WTC11 (cell line): Measurements from ENCODE around the gene FAM13A. TPM values are rescaled to one million over a fixed set of nuclear protein-coding genes. Genes with fewer than 3 reads are reported as not detected.

Experiments
- ATAC-seq: fragments of 200-7000 bp; cut with Tn5 transposase; 2 replicates; pipeline ENCODE4 v1.10.0; 2021; ENCODE audit warnings: mild to moderate bottlenecking, moderate library complexity
- CTCF ChIA-PET: fragments of 300-600 bp; sonication (Branson Sonifier 250); formaldehyde crosslinking; loops from one replicate; lab custom pipeline; 2021; ENCODE audit warnings: antibody characterized with exemption; lab: Charles Lee
- POLR2A ChIA-PET: fragments of 350-600 bp; sonication (Branson Sonifier 250); formaldehyde crosslinking; loops from one replicate; lab custom pipeline; 2021; ENCODE audit warnings: antibody characterized with exemption; lab: Charles Lee
- DNase-seq: peaks from one replicate; pipeline ENCODE4 v3.0.0; 2021; ENCODE audit warnings: low spot score
- H3K27ac Mint-ChIP-seq: 2 replicates; pipeline ENCODE4 v1.8.0; 2021; ENCODE audit warnings: mixed read lengths
- H3K27me3 Mint-ChIP-seq: 2 replicates; pipeline ENCODE4 v1.8.0; 2021; ENCODE audit warnings: low read depth, mild to moderate bottlenecking, moderate library complexity, mixed read lengths
- H3K36me3 Mint-ChIP-seq: 2 replicates; pipeline ENCODE4 v1.8.0; 2021; ENCODE audit warnings: mixed read lengths
- H3K4me1 Mint-ChIP-seq: 2 replicates; pipeline ENCODE4 v1.8.0; 2022; ENCODE audit warnings: mixed read lengths
- H3K4me3 Mint-ChIP-seq: 2 replicates; pipeline ENCODE4 v1.8.0; 2021; ENCODE audit warnings: mild to moderate bottlenecking, moderate library complexity, mixed read lengths
- H3K9me3 Mint-ChIP-seq: 2 replicates; pipeline ENCODE4 v1.8.0; 2021; ENCODE audit warnings: mixed read lengths
- AFF4 ChIP-seq: sonication (generic); formaldehyde crosslinking; IDR thresholded peaks from 2 replicates; pipeline ENCODE4 v1.8.1; 2023; ENCODE audit warnings: mild to moderate bottlenecking, missing genetic modification reagents, borderline replicate concordance
- AR ChIP-seq: fragments of 250-450 bp; sonication (Bioruptor Pico); IDR thresholded peaks from 2 replicates; pipeline ENCODE4 v1.9.0; 2021; ENCODE audit warnings: mild to moderate bottlenecking
- ATF1 ChIP-seq: sonication (generic); formaldehyde crosslinking; IDR thresholded peaks from 2 replicates; pipeline ENCODE4 v1.8.1; 2023; ENCODE audit warnings: mild to moderate bottlenecking, moderate library complexity, missing genetic modification reagents
- FOXJ3 ChIP-seq: sonication (generic); formaldehyde crosslinking; IDR thresholded peaks from 2 replicates; pipeline ENCODE4 v1.9.0; 2021; ENCODE audit warnings: missing genetic modification reagents, mild to moderate bottlenecking, borderline replicate concordance
- GRHL2 ChIP-seq: fragments of 250-450 bp; sonication (Bioruptor Pico); IDR thresholded peaks from 2 replicates; pipeline ENCODE4 v1.8.0; 2022; ENCODE audit warnings: mild to moderate bottlenecking, moderate library complexity; ENCODE audit not compliant: insufficient replicate concordance, severe bottlenecking
- NR3C1 ChIP-seq: sonication (generic); formaldehyde crosslinking; conservative IDR thresholded peaks from 2 replicates; pipeline ENCODE4 v1.8.1; 2023; ENCODE audit warnings: low read depth, mild to moderate bottlenecking, missing genetic modification reagents
- SMAD4 ChIP-seq: sonication (generic); formaldehyde crosslinking; IDR thresholded peaks from 2 replicates; pipeline ENCODE4 v1.8.0; 2022; ENCODE audit warnings: mild to moderate bottlenecking, missing genetic modification reagents
- SP1 ChIP-seq: sonication (generic); formaldehyde crosslinking; conservative IDR thresholded peaks from 2 replicates; pipeline ENCODE4 v1.8.1; 2022; ENCODE audit warnings: missing genetic modification reagents
- ZNF416 ChIP-seq: fragments of 250-450 bp; sonication (Bioruptor Pico); IDR thresholded peaks from 2 replicates; pipeline ENCODE4 v1.9.0; 2021; ENCODE audit warnings: mild to moderate bottlenecking, inconsistent platforms
- total RNA-seq: library from RNA; stranded (reverse); gene quantifications from 3 replicates; pipeline ENCODE4 v1.2.3, GENCODE V29; 2021
- TF ChIP-seq, protein P1 (sequence below): sonication (generic); formaldehyde crosslinking; IDR thresholded peaks from 2 replicates; pipeline ENCODE4 v1.8.1; 2023; ENCODE audit warnings: mild to moderate bottlenecking, missing genetic modification reagents, moderate library complexity
- TF ChIP-seq, protein P2 (sequence below): fragments of 200-600 bp; IDR thresholded peaks from 2 replicates; pipeline ENCODE4 v1.8.0; 2022; ENCODE audit warnings: antibody characterized with exemption
- TF ChIP-seq, protein P3 (sequence below): sonication (generic); formaldehyde crosslinking; IDR thresholded peaks from 2 replicates; pipeline ENCODE4 v1.8.0; 2023; ENCODE audit warnings: missing genetic modification reagents, mild to moderate bottlenecking, borderline replicate concordance

Gene FAM13A
- total RNA-seq, 1 experiment from 2014 or later, result 14.6 TPM

- Mint-ChIP-seq H3K9me3 (no peaks in the 10 kb centered on the region), H3K27me3 (no peaks in the 10 kb centered on the region), H3K36me3 (peaks cover 2% of the 10 kb centered on the region; the same call in 1 of the 2 replicates), H3K27ac (no peak overlapping the region), H3K4me1 (no peaks in the 10 kb centered on the region), H3K4me3 (no peak overlapping the region)
- ATAC-seq (no peak), DNase-seq (no peak)
- TF ChIP-seq AR, result no peak
- no peak for TF ChIP-seq ZNF416 (CRISPR knock-in tag)
- no peak for TF ChIP-seq ATF1 (CRISPR knock-in tag)
- TF ChIP-seq AFF4 (CRISPR knock-in tag), result no peak
- TF ChIP-seq, protein P1, sequence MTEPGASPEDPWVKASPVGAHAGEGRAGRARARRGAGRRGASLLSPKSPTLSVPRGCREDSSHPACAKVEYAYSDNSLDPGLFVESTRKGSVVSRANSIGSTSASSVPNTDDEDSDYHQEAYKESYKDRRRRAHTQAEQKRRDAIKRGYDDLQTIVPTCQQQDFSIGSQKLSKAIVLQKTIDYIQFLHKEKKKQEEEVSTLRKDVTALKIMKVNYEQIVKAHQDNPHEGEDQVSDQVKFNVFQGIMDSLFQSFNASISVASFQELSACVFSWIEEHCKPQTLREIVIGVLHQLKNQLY (CRISPR knock-in tag), result no peak
- TF ChIP-seq GRHL2 (CRISPR knock-in tag), result no peak
- TF ChIP-seq, protein P2, sequence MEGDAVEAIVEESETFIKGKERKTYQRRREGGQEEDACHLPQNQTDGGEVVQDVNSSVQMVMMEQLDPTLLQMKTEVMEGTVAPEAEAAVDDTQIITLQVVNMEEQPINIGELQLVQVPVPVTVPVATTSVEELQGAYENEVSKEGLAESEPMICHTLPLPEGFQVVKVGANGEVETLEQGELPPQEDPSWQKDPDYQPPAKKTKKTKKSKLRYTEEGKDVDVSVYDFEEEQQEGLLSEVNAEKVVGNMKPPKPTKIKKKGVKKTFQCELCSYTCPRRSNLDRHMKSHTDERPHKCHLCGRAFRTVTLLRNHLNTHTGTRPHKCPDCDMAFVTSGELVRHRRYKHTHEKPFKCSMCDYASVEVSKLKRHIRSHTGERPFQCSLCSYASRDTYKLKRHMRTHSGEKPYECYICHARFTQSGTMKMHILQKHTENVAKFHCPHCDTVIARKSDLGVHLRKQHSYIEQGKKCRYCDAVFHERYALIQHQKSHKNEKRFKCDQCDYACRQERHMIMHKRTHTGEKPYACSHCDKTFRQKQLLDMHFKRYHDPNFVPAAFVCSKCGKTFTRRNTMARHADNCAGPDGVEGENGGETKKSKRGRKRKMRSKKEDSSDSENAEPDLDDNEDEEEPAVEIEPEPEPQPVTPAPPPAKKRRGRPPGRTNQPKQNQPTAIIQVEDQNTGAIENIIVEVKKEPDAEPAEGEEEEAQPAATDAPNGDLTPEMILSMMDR, result no peak
- no peak for TF ChIP-seq NR3C1 (CRISPR knock-in tag)
- TF ChIP-seq, protein P3, sequence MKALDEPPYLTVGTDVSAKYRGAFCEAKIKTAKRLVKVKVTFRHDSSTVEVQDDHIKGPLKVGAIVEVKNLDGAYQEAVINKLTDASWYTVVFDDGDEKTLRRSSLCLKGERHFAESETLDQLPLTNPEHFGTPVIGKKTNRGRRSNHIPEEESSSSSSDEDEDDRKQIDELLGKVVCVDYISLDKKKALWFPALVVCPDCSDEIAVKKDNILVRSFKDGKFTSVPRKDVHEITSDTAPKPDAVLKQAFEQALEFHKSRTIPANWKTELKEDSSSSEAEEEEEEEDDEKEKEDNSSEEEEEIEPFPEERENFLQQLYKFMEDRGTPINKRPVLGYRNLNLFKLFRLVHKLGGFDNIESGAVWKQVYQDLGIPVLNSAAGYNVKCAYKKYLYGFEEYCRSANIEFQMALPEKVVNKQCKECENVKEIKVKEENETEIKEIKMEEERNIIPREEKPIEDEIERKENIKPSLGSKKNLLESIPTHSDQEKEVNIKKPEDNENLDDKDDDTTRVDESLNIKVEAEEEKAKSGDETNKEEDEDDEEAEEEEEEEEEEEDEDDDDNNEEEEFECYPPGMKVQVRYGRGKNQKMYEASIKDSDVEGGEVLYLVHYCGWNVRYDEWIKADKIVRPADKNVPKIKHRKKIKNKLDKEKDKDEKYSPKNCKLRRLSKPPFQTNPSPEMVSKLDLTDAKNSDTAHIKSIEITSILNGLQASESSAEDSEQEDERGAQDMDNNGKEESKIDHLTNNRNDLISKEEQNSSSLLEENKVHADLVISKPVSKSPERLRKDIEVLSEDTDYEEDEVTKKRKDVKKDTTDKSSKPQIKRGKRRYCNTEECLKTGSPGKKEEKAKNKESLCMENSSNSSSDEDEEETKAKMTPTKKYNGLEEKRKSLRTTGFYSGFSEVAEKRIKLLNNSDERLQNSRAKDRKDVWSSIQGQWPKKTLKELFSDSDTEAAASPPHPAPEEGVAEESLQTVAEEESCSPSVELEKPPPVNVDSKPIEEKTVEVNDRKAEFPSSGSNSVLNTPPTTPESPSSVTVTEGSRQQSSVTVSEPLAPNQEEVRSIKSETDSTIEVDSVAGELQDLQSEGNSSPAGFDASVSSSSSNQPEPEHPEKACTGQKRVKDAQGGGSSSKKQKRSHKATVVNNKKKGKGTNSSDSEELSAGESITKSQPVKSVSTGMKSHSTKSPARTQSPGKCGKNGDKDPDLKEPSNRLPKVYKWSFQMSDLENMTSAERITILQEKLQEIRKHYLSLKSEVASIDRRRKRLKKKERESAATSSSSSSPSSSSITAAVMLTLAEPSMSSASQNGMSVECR (CRISPR knock-in tag), result no peak
- TF ChIP-seq SP1, result no peak
- no peak for TF ChIP-seq SMAD4
- ChIA-PET CTCF (no interaction called here), POLR2A (no interaction called here)
Measured at GRCh38 chr4:88910101-88910500, 146.9 kb downstream of the FAM13A start.

DNA sequence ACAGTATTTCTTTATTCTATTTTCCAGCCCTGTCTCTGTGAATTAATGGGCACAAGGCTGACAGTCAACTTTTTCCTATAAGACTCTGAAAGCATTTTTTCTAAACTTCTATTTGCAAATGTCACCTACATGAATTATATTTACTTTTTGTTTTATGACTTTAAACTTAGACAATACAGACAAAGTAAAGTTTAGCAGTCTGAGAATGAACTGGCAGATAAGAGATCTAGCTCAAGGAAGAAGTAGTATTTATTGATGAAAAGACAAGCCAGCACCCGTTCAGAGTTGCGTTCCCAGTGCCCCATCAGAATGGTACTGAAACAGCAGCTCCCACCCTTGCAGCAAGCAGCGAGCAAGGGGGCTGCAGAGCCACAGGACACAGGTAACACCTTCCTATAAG is 148.5 kb downstream of the FAM13A start:
- DNase-seq (no peak), ATAC-seq (no peak)
- no peaks in the 10 kb centered on the region for H3K4me1 Mint-ChIP-seq
- POLR2A ChIA-PET, result no interaction called here
- CTCF ChIA-PET, result no interaction called here
- H3K4me3 Mint-ChIP-seq, result no peak overlapping the region
- H3K27me3 Mint-ChIP-seq, result no peaks in the 10 kb centered on the region
- H3K36me3 Mint-ChIP-seq, result peaks cover 10% of the 10 kb centered on the region
- peaks cover 4% of the 10 kb centered on the region; the same call in 1 of the 2 replicates for H3K9me3 Mint-ChIP-seq
- no peak overlapping the region for H3K27ac Mint-ChIP-seq
- TF ChIP-seq FOXJ3 (CRISPR knock-in tag) (no peak), ATF1 (CRISPR knock-in tag) (no peak)
